UCSD-AML1 (cell line): ENCODE measurements around the gene IRGM.
"Not testable (repeated sequence)": the region's sequence is repeated elsewhere in the genome, so short reads cannot be mapped to it uniquely, and the experiment has no call there.

Source experiments
- DNase-seq: peaks from one replicate; lab custom pipeline; 2025; ENCODE audit not compliant: unreplicated experiment; lab: John Stamatoyannopoulos, UW

IRGM gene

GRCh38 chr5:150846308-150846653, at the start of gene IRGM:
Gene IRGM (plus strand): TSS chr5:150846521. CDS start chr5:150848124, 1,603 bp downstream.
- DNase-seq, result not testable (repeated sequence)

GRCh38 chr5:150797384-150797783, 48.9 kb upstream of the IRGM start:
- no peak for DNase-seq

GRCh38 chr5:150801117-150801927, 45.0 kb upstream of the IRGM start:
- DNase-seq, result peak; percentile 39

- no peak for DNase-seq
Measured at GRCh38 chr5:150804388-150804787, 41.9 kb upstream of the IRGM start.

- DNase-seq, result no peak
Measured at GRCh38 chr5:150809363-150809762, 37.0 kb upstream of the IRGM start.

- DNase-seq, result no peak
Measured at GRCh38 chr5:150815010-150815409, 31.3 kb upstream of the IRGM start.

- DNase-seq, result no peak
Measured at GRCh38 chr5:150816946-150817345, 29.4 kb upstream of the IRGM start.

- no peak for DNase-seq
Measured at GRCh38 chr5:150829744-150830143, 16.6 kb upstream of the IRGM start.

- not testable (repeated sequence) for DNase-seq
Measured at GRCh38 chr5:150831821-150832220, 14.5 kb upstream of the IRGM start.

GRCh38 chr5:150836064-150836463, 10.3 kb upstream of the IRGM start:
- no peak for DNase-seq

- DNase-seq, result no peak
Measured at GRCh38 chr5:150836703-150837102, 9.6 kb upstream of the IRGM start.

GRCh38 chr5:150845185-150845859, 999 bp upstream of the IRGM start:
- DNase-seq, result not testable (repeated sequence)

- peak; percentile 52 for DNase-seq
Measured at GRCh38 chr5:150846654-150847333, 473 bp downstream of the IRGM start.

GRCh38 chr5:150847334-150847695, 994 bp downstream of the IRGM start:
- DNase-seq, result no peak

GRCh38 chr5:150848271-150848670, 1.9 kb downstream of the IRGM start:
- no peak for DNase-seq

GRCh38 chr5:150851039-150851438, 4.7 kb downstream of the IRGM start:
- DNase-seq, result no peak

GRCh38 chr5:150853561-150853960, 7.2 kb downstream of the IRGM start:
- DNase-seq, result no peak

- DNase-seq, result not testable (repeated sequence)
Measured at GRCh38 chr5:150856700-150857099, 10.4 kb downstream of the IRGM start.

GRCh38 chr5:150860246-150860821, 14.0 kb downstream of the IRGM start:
- DNase-seq, result no peak

GRCh38 chr5:150862070-150862469, 15.7 kb downstream of the IRGM start:
- DNase-seq, result no peak

- no peak for DNase-seq
Measured at GRCh38 chr5:150879358-150879757, 33.0 kb downstream of the IRGM start.
